ENCODE measurements around the gene SFRP4.
A peak's percentile ranks its signal among the peaks of the same experiment; 100 is the strongest.

SFRP4 gene

GRCh38 chr7:37925620-37926019 lies 9.0 kb upstream of the SFRP4 start:
- no peak for DNase-seq (ENCODE audit: low read depth in 2 of 2)

- no peak for DNase-seq (ENCODE audit: low read depth in 2 of 2)
Measured at GRCh38 chr7:37924491-37925041, 7.9 kb upstream of the SFRP4 start.

- DNase-seq (ENCODE audit: low read depth in 2 of 2): no peak
Measured at GRCh38 chr7:37923996-37924395, 7.4 kb upstream of the SFRP4 start.

GRCh38 chr7:37921876-37922275 lies 5.3 kb upstream of the SFRP4 start:
- no peak for DNase-seq (ENCODE audit: low read depth in 2 of 2)

GRCh38 chr7:37920849-37921805 lies 4.5 kb upstream of the SFRP4 start:
- no peak for DNase-seq (ENCODE audit: low read depth in 2 of 2)

GRCh38 chr7:37920305-37920848 lies 3.8 kb upstream of the SFRP4 start, which contains the start of gene EPDR1:
Gene EPDR1 (plus strand): TSS chr7:37920640. CDS start chr7:37920940, 300 bp downstream.
- DNase-seq (ENCODE audit: low read depth in 2 of 2): no peak

- DNase-seq (ENCODE audit: low read depth in 2 of 2): no peak
Measured at GRCh38 chr7:37918526-37918925, 1.9 kb upstream of the SFRP4 start.

GRCh38 chr7:37916017-37916672 lies 472 bp downstream of the SFRP4 start:
- no peak for DNase-seq (ENCODE audit: low read depth in 2 of 2)

- DNase-seq (ENCODE audit: low read depth in 2 of 2): no peak
Measured at GRCh38 chr7:37915438-37915837, 1.2 kb downstream of the SFRP4 start.

- DNase-seq (ENCODE audit: low read depth in 2 of 2): no peak
Measured at GRCh38 chr7:37912756-37913155, 3.9 kb downstream of the SFRP4 start.

GRCh38 chr7:37908221-37908788 lies 8.3 kb downstream of the SFRP4 start:
- peak; percentile 39 to 55 for DNase-seq (ENCODE audit: low read depth in 2 of 2)

GRCh38 chr7:37901890-37902524 lies 14.6 kb downstream of the SFRP4 start:
- peak; percentile 38 to 43 for DNase-seq (ENCODE audit: low read depth in 2 of 2)

GRCh38 chr7:37901236-37901827 lies 15.3 kb downstream of the SFRP4 start:
- no peak for DNase-seq (ENCODE audit: low read depth in 2 of 2)

GRCh38 chr7:37899712-37900247 lies 16.8 kb downstream of the SFRP4 start:
- no peak for DNase-seq (ENCODE audit: low read depth in 2 of 2)

- DNase-seq (ENCODE audit: low read depth in 2 of 2): no peak
Measured at GRCh38 chr7:37894671-37895070, 21.9 kb downstream of the SFRP4 start.

- no peak for DNase-seq (ENCODE audit: low read depth in 2 of 2)
Measured at GRCh38 chr7:37893359-37893758, 23.3 kb downstream of the SFRP4 start.

GRCh38 chr7:37882086-37882485 lies 34.5 kb downstream of the SFRP4 start:
- no peak for DNase-seq (ENCODE audit: low read depth in 2 of 2)

All from fibroblast of skin of left quadriceps (primary cell).